ENCODE data around the gene CCDC9B.

Gene CCDC9B

DNA sequence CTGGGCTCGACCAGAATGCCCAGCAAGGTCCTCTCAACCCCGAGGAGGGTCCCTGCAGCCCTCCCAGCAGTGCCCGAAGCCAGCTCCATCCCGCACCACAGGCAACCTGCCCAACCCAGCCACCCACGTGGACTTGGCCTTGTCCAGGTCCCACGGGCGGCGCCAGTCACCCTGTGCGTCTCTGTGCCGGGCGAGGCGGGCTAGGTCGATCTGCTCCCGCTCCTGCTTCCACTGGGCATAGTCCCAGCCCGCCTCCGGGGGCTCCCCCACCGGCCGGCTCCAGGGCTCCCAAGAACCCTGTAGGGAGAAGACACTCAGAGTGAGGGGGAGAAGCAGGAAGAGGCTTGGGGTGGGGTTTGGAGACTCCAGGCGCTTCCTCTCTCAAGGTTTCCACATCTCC lies 3.1 kb downstream of the CCDC9B start:
- Histone ChIP-seq H3K9me3 (no peaks in the 10 kb centered on the region), H3K4me1 (ENCODE audit: control insufficient read depth in 1 of 2, insufficient read depth in 1 of 2, low read depth in 1 of 2, low read length in 1 of 2) (peaks cover 44 to 63% of the 10 kb centered on the region in 2 experiments), H3K4me3 (ENCODE audit: low read depth in 1 of 2, low read length in 1 of 2) (no peak overlapping the region), H3K27ac (no peak overlapping the region), H3K27me3 (no peaks in the 10 kb centered on the region), H3K36me3 (no peaks in the 10 kb centered on the region)
- TF ChIP-seq, protein P1, sequence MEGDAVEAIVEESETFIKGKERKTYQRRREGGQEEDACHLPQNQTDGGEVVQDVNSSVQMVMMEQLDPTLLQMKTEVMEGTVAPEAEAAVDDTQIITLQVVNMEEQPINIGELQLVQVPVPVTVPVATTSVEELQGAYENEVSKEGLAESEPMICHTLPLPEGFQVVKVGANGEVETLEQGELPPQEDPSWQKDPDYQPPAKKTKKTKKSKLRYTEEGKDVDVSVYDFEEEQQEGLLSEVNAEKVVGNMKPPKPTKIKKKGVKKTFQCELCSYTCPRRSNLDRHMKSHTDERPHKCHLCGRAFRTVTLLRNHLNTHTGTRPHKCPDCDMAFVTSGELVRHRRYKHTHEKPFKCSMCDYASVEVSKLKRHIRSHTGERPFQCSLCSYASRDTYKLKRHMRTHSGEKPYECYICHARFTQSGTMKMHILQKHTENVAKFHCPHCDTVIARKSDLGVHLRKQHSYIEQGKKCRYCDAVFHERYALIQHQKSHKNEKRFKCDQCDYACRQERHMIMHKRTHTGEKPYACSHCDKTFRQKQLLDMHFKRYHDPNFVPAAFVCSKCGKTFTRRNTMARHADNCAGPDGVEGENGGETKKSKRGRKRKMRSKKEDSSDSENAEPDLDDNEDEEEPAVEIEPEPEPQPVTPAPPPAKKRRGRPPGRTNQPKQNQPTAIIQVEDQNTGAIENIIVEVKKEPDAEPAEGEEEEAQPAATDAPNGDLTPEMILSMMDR (IDR thresholded peaks at IDR 0.05) = no peak

- H3K27ac ChIP-seq = peak overlapping the region; percentile 2
- H3K4me3 ChIP-seq (ENCODE audit: low read depth in 1 of 2, low read length in 1 of 2) = no peak overlapping the region
- no peaks in the 10 kb centered on the region for H3K27me3 ChIP-seq
- peaks cover 48 to 72% of the 10 kb centered on the region in 2 experiments for H3K4me1 ChIP-seq (ENCODE audit: control insufficient read depth in 1 of 2, insufficient read depth in 1 of 2, low read depth in 1 of 2, low read length in 1 of 2)
- H3K36me3 ChIP-seq = no peaks in the 10 kb centered on the region
- no peaks in the 10 kb centered on the region for H3K9me3 ChIP-seq
- TF ChIP-seq, protein P1 (IDR thresholded peaks at IDR 0.05) = peak; percentile 34
Observed at GRCh38 chr15:40336744-40337122, 4.0 kb downstream of the CCDC9B start.

DNA sequence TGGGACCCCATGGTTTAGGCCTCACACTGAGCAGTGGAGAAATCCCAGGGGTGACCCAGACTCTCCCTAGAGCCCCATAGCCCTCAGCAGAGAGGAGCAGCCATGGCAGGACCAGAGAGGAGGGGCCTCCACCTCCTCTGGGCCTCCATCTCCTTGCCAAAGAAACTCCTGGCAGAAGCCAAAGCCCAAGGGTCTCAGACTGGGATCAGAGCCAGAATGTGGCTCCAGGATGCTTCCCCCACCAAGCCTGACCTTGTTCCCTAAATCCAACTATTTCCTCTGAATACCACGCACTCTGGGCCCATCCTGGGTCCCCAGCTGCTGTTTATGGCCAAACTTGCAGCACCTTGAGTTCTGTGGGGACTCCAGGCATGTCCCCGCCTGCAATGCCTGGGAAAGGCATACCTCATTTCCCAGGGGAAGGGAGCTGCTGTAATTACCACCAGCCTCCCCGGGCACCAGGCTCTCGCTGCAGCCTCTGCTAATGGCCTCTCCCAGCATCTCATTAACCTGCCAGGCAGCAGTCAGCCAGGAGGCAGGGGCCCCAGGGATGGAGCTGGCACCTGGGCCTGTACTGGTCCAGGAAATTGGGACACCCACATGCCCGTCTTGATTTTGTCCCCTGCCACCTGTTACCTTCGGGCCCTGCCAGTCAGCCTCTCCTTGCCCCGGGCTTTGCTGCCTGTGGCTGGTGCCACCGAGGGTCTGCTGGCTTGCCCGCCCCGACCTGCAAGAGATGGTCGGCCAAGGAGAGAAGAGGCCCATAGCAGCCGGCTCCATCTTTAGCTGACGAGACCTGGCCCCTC lies 4.6 kb downstream of the CCDC9B start:
- Histone ChIP-seq H3K9me3 (no peaks in the 10 kb centered on the region), H3K4me3 (ENCODE audit: low read depth in 1 of 2, low read length in 1 of 2) (no peak overlapping the region), H3K4me1 (ENCODE audit: control insufficient read depth in 1 of 2, insufficient read depth in 1 of 2, low read depth in 1 of 2, low read length in 1 of 2) (peaks cover 48 to 72% of the 10 kb centered on the region in 2 experiments), H3K27me3 (no peaks in the 10 kb centered on the region), H3K27ac (peak overlapping the region; percentile 98), H3K36me3 (peaks cover 4% of the 10 kb centered on the region)
- TF ChIP-seq, protein P1 (IDR thresholded peaks at IDR 0.05) = no peak

GRCh38 chr15:40334941-40335795 lies 5.6 kb downstream of the CCDC9B start:
- Histone ChIP-seq H3K9me3 (no peaks in the 10 kb centered on the region), H3K4me3 (ENCODE audit: low read depth in 1 of 2, low read length in 1 of 2) (peak overlapping the region; percentile 51 to 58), H3K27ac (peak overlapping the region; percentile 98), H3K4me1 (ENCODE audit: control insufficient read depth in 1 of 2, insufficient read depth in 1 of 2, low read depth in 1 of 2, low read length in 1 of 2) (peaks cover 48 to 64% of the 10 kb centered on the region in 2 experiments), H3K36me3 (peaks cover 4% of the 10 kb centered on the region), H3K27me3 (no peaks in the 10 kb centered on the region)
- TF ChIP-seq, protein P1 (IDR thresholded peaks at IDR 0.05) = no peak

DNA sequence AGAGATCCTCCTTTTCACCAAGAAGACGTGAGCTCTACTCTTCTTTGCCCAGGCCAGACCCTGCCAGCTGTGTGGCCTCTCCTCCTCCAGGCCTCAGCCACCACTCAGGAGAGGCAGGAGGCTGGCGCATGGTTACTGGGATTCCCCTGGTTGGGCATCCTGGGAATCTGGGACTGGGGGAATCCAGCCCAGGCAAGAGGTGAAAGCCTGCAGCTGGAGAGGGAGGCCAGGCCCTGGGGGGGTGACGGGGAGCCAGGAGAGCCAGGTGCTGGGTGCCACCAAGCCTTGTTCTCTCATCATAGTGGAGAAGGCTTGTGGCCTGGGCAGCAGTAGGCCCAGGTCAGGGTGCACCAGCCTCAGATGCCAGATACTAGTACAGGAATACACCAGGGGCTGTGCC lies 6.2 kb downstream of the CCDC9B start:
- Histone ChIP-seq H3K4me3 (ENCODE audit: low read depth in 1 of 2, low read length in 1 of 2) (peak overlapping the region; percentile 51 to 58), H3K27ac (peak overlapping the region; percentile 98), H3K4me1 (ENCODE audit: control insufficient read depth in 1 of 2, insufficient read depth in 1 of 2, low read depth in 1 of 2, low read length in 1 of 2) (peaks cover 48 to 63% of the 10 kb centered on the region in 2 experiments), H3K36me3 (peaks cover 4% of the 10 kb centered on the region), H3K9me3 (no peaks in the 10 kb centered on the region), H3K27me3 (no peaks in the 10 kb centered on the region)
- TF ChIP-seq, protein P1 (IDR thresholded peaks at IDR 0.05) = no peak
